EL (cell line): ENCODE measurements around the gene TAF1B.

Experiments
- DNase-seq: peaks from one replicate; pipeline ENCODE4 v3.0.0-alpha.2; 2016

TAF1B gene

DNA sequence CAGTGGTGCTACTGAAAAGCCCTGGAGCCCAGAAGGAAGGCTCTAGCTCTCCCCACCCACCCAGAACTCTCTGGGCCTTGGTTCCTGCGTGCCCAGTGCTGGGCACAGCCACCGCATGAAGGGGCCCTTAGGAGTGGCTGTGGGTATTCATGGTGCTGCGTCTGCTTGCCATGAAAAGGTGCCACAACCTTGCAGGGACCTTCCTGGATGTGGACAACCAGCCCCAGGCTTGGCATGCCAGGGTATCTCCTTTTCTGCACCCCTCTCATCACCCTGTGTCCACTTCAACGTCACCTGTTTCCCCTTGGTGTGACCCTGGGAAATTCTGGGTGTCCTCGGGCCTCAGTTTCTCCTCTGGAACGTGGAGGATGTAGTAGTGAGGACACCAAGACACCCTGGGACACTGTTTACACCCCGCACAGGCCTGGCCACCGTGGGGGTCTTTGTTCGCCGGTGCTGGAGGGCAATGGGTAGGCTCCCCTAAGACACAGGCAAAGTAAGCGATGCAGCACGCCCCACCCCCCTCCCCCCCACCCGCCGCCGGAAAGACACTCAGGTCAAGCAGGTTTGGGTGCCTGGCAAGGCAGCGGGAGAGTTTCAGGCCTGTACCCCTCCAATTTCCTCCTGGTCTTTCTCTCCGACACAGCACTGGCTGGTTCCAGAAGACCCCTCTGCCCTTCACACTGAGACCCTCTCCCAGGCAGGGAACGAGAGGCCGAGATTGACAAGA, 34.8 kb upstream of the TAF1B start:
- DNase-seq = no peak

DNA sequence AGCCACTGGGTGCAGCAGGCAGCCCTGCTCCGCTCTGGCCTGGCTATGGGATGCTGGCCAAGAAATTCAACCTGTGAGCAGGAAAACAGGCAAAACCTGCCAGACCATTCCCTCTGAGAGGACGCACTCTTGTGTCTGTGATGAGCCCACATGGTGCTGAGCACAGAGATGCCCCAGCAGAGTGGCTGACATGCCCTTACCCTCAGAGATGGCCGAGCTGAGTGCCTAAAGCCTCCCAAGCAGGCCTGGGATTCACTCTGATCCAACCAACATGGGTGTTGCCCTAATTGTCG, 34.3 kb upstream of the TAF1B start:
- no peak for DNase-seq

GRCh38 chr2:9809448-9810088, 33.7 kb upstream of the TAF1B start:
- no peak for DNase-seq

GRCh38 chr2:9811216-9811615, 32.1 kb upstream of the TAF1B start:
- DNase-seq = no peak

GRCh38 chr2:9811679-9812511, 31.4 kb upstream of the TAF1B start:
- no peak for DNase-seq

DNA sequence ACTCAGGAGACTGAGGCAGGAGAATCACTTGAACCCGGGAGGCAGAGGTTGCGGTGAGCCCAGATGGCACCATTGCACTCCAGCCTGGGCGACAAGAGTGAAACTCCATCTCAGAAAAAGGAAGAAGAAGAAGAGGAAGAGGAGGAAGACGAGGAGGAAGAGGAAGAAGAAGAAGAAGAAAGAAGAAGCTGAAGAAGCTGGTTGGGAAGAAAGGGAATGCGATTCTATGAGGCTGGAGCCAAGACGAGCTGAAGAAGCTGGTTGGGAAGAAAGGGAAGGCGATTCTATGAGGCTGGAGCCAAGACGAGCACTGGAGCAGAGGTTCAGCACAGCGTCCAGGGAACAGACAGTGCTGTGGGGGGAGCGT, 30.3 kb upstream of the TAF1B start:
- DNase-seq = no peak

- DNase-seq = peak; percentile 66
These were observed 29.8 kb upstream of the TAF1B start for GRCh38 chr2:9813312-9814128.

DNA sequence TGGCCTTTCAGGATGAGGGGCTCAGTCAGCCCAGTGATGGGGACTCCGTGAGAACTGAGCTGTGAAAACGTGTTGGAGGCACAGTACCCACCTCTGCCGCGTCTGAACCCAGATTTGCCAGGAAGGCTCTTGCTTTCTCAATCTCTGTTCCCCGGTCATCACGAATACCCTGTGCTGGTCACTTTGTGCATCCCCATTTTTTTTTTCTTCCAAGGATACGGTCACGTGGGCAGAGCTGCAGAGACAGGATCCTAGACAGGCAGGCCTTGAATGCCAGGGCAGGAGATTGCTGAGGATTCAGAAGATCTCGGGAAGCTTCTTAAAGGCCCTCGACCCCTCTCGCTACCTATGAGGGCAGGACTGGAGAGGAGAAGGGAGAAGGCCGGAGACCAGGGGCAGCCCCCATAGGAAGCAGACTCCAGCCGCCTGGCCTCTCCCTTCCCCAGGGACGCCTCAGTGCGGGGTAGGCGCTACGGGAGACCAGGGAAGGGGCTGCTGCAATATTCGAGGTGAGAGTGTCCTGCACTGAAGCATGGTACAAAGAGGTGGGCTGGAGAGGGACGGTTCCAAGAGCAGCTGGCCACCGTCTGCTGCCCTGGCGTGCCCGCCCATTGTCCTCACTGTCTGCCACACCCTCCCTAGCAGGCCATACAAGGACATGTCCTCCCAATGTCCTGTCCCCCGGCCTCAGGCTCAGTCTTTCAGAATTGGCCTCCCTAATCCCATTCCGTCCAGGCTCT, 29.0 kb upstream of the TAF1B start:
- DNase-seq = no peak

GRCh38 chr2:9815076-9815475, 28.2 kb upstream of the TAF1B start:
- no peak for DNase-seq

- DNase-seq = no peak
These were observed 27.4 kb upstream of the TAF1B start for GRCh38 chr2:9815844-9816279.

DNA sequence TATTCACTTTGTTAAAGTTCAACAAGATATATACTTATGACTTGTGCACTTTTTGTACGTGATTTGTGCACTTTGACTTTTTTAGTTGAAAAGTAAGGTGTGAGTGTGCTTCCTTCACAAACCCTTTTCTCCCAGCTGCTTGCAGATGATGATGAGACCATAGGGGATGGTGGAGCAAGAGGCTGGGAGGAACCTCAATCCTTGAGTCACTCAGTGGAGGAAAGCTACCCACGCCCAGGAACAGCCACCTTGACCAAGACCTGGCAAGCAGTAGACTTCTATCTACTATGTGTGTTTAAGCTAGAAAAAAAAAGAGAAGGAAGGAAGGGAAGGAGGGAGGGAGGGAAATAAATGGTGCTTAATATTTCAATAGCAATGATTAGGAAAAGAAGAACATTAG, 25.2 kb upstream of the TAF1B start:
- no peak for DNase-seq

DNA sequence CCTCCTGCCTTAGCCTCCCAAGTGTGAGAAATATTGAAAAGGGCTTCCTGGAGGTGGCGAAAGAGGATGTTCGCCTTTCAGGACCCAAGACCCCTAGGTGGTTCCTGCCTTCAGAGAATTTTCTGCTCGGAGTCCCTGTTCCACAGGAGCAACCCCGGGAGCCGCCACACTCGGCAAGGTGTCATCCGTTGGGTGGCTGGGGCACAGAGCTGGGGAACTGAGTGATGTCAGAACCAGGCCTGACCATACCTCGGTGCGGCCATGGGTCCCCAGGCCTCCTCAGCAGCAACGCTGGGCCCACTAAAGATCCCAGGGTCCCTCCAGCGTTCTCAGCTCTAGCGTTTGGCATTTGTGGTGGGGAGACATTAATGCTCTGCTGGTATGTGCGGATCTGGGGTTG, 23.7 kb upstream of the TAF1B start:
- DNase-seq = no peak

DNA sequence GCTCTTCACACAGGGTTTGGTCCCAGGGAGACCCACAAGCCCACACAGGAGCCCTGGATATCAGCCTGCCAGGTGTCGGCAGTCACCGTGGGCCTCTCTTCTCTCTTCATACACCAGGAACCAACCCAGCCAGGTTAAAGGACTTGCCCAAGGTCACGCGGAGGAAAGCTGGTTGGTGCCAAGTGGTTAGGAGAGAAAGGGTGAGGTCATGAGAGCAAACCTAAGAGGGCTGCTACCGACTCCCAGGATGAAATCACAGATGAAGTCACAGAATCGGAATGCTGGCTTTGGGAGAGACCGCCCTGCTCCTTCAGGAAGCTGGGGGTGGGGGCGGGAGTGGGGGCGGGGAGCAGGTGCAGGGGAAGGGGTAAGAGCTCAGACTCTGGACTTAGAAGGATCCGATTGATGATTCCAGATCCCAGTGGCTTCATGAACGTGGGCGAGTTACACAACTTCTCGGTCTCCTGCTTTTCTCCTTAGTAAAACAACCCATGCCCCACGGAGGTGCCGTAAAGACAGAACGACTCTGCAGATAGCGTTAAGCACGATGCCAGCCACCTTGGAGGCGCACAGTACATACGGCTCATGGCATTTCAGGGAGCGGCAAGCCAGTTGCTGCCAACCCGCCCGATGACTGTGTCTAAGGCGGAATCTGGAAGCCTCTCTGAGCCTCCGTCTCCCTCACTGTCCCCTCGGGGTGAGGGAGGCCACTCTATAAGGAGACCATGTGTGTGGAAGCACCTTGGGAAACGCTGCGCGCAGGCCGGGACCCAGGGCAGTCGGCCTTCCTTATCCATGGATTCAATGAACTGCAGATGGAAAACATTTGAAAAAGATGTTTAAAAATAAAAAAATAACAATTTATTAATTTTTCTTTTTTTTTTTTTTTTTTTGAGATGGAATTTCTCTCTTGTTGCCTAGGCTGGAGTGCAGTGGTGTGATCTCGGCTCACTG, 23.0 kb upstream of the TAF1B start:
- peak; percentile 81 for DNase-seq

GRCh38 chr2:9821805-9822445, 21.3 kb upstream of the TAF1B start:
- no peak for DNase-seq

GRCh38 chr2:9824441-9824840, 18.8 kb upstream of the TAF1B start:
- no peak for DNase-seq

DNA sequence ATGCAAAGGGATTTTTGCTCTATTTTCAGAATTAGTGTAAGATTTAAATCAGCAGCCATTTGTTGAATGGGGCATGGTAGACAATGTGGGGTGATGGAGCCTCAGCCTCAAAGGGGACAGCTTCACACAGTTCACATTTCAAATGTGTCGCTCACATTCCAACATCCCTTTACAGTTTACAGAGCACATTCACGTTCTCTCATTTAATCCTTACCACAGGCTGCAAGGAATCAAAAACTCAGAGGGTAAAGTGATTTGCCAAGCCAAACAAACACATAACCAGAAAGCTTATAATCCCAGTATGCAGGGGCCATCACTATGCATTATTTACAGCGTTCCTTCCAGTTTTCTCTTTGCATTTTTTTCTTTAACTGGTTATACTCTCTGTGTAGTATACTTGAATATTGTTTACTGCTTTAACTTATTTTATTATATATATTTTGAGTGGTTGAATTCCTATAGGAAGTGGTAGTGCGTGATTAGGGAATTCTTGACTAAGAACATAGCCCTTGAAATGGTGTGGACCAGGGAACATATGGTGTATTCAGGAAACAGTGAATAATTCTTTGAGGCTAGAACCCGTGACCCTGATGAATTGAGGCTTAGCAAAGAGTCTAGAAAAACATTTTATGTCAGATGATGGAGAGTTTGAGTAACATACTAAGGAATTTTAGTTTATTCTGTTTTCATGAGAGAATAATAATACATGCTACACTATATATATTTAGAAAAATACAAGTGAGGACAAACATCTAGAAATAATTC, 18.1 kb upstream of the TAF1B start:
- DNase-seq = no peak

DNA sequence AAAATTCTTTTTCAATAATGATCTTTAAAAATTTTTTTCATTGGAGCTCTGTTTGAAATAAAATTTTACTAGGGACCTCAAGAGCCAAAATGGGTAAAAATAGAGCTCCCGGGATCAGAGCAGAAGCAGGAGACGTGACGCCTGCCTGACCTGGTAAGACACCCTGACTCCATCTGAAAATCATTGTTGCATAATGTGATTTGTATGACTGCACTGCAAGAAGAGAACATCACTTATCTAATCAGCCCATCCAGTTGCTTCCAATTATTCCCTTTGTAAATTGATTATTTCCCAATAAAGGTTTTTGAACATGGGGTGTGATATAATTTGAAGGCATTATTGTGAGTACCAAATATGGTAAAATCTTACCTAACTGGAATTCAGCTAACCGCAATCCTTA, 17.1 kb upstream of the TAF1B start:
- DNase-seq = no peak

- DNase-seq = no peak
These were observed 12.4 kb upstream of the TAF1B start for GRCh38 chr2:9830685-9831410.

- no peak for DNase-seq
These were observed 11.6 kb upstream of the TAF1B start for GRCh38 chr2:9831670-9832069.
